HG02678 (cell line): Measurements from ENCODE around the gene ACOT8.
A peak's percentile ranks its signal among the peaks of the same experiment; 100 is the strongest.
"Not testable (repeated sequence)": the region's sequence is repeated elsewhere in the genome, so short reads cannot be mapped to it uniquely, and the experiment has no call there.

Source experiments
- ATAC-seq: cut with Tn5 transposase; IDR thresholded peaks from one replicate; pipeline ENCODE4 v1.9.1; 2021; ENCODE audit warnings: mild to moderate bottlenecking, moderate library complexity; ENCODE audit not compliant: unreplicated experiment

Gene ACOT8

GRCh38 chr20:45857114-45857881 lies at the start of gene ACOT8, which contains the start of gene ZSWIM3:
ACOT8 (minus strand) TSS chr20:45857392; CDS start chr20:45857315, 77 bp downstream.
ZSWIM3 (plus strand) TSS chr20:45857614; CDS start chr20:45857826, 212 bp downstream.
- peak; percentile 97 for ATAC-seq

GRCh38 chr20:45905505-45906079 lies 48.4 kb upstream of the ACOT8 start:
- ATAC-seq, result no peak

- ATAC-seq, result no peak
These were observed 47.7 kb upstream of the ACOT8 start for GRCh38 chr20:45904583-45905504.

GRCh38 chr20:45902199-45902701 lies 45.1 kb upstream of the ACOT8 start:
- ATAC-seq, result no peak

- not testable (repeated sequence) for ATAC-seq
These were observed 44.1 kb upstream of the ACOT8 start for GRCh38 chr20:45901332-45901731.

GRCh38 chr20:45899046-45899835 lies 42.0 kb upstream of the ACOT8 start:
- ATAC-seq, result no peak

- ATAC-seq, result no peak
These were observed 41.1 kb upstream of the ACOT8 start for GRCh38 chr20:45898285-45898684.

- no peak for ATAC-seq
These were observed 40.5 kb upstream of the ACOT8 start for GRCh38 chr20:45897692-45898091.

GRCh38 chr20:45897289-45897688 lies 40.1 kb upstream of the ACOT8 start:
- ATAC-seq, result no peak

- ATAC-seq, result no peak
These were observed 39.5 kb upstream of the ACOT8 start for GRCh38 chr20:45896641-45897161.

- ATAC-seq, result no peak
These were observed 37.6 kb upstream of the ACOT8 start for GRCh38 chr20:45894797-45895196.

GRCh38 chr20:45893831-45894230 lies 36.6 kb upstream of the ACOT8 start:
- ATAC-seq, result no peak

GRCh38 chr20:45892828-45893500 lies 35.8 kb upstream of the ACOT8 start:
- ATAC-seq, result no peak

- no peak for ATAC-seq
These were observed 35.0 kb upstream of the ACOT8 start for GRCh38 chr20:45892049-45892825.

GRCh38 chr20:45890985-45891983 lies 34.1 kb upstream of the ACOT8 start, which contains the start of the genes CTSA and NEURL2:
CTSA (plus strand) TSS chr20:45891335; CDS start chr20:45891569, 234 bp downstream.
NEURL2 (minus strand) TSS chr20:45891208; CDS start chr20:45890991, 217 bp downstream.
- peak; percentile 81 for ATAC-seq

GRCh38 chr20:45890077-45890984 lies 33.1 kb upstream of the ACOT8 start:
- peak; percentile 27 for ATAC-seq
